KMS-11 (cell line): ENCODE results near the gene NCKAP5.

Experiments
- H2AFZ ChIP-seq: fragments of 200-600 bp; sonication (generic); 2 replicates; pipeline ENCODE4 v1.6.1; 2016; ENCODE audit warnings: antibody characterized with exemption, mixed run types, low read depth
- H3K27ac ChIP-seq: fragments of 200-600 bp; sonication (generic); 2 replicates; pipeline ENCODE4 v1.6.1; 2016; ENCODE audit warnings: mild to moderate bottlenecking, mixed run types
- H3K27me3 ChIP-seq: fragments of 200-600 bp; sonication (generic); 2 replicates; pipeline ENCODE4 v1.6.1; 2017; ENCODE audit warnings: mild to moderate bottlenecking, low read depth, mixed run types, moderate library complexity; ENCODE audit not compliant: insufficient read depth
- H3K36me3 ChIP-seq: fragments of 200-600 bp; sonication (generic); 2 replicates; pipeline ENCODE4 v1.6.1; 2017; ENCODE audit warnings: mild to moderate bottlenecking, mixed run types; ENCODE audit not compliant: insufficient read depth
- H3K4me1 ChIP-seq: fragments of 200-600 bp; sonication (generic); 2 replicates; pipeline ENCODE4 v1.6.1; 2016; ENCODE audit warnings: mild to moderate bottlenecking, low read depth, mixed run types; ENCODE audit not compliant: poor library complexity, severe bottlenecking
- H3K4me2 ChIP-seq: fragments of 200-600 bp; sonication (generic); 2 replicates; pipeline ENCODE4 v1.7.0; 2016; ENCODE audit warnings: mild to moderate bottlenecking, mixed run types
- H3K4me3 ChIP-seq: fragments of 200-600 bp; sonication (generic); IDR thresholded peaks from 2 replicates; pipeline ENCODE4 v1.6.1; 2017; ENCODE audit warnings: low read depth, low read length, mixed read lengths; ENCODE audit not compliant: insufficient read depth
- H3K79me2 ChIP-seq: fragments of 200-600 bp; sonication (generic); 2 replicates; pipeline ENCODE4 v1.6.1; 2016; ENCODE audit warnings: low read depth, mixed run types; ENCODE audit not compliant: insufficient read depth
- H3K9ac ChIP-seq: fragments of 200-600 bp; sonication (generic); 2 replicates; pipeline ENCODE4 v1.6.1; 2016; ENCODE audit warnings: mild to moderate bottlenecking, mixed run types
- H4K20me1 ChIP-seq: fragments of 200-600 bp; sonication (generic); 2 replicates; pipeline ENCODE4 v1.6.1; 2016; ENCODE audit warnings: mild to moderate bottlenecking, mixed run types; ENCODE audit not compliant: insufficient read depth
- CTCF ChIP-seq: fragments of 200-600 bp; sonication (generic); conservative IDR thresholded peaks from 2 replicates; pipeline ENCODE4 v1.6.1; 2017; ENCODE audit warnings: low read depth, mild to moderate bottlenecking, antibody characterized with exemption, low read length, moderate library complexity, mixed read lengths

NCKAP5 gene

GRCh38 chr2:133122529-133122928 is 445.7 kb downstream of the NCKAP5 start:
- no peaks in the 10 kb centered on the region for H3K4me1 ChIP-seq
- H3K36me3 ChIP-seq, result no peaks in the 10 kb centered on the region
- no peaks in the 10 kb centered on the region for H3K79me2 ChIP-seq
- no peaks in the 10 kb centered on the region for H3K27me3 ChIP-seq
- H3K4me2 ChIP-seq, result no peak overlapping the region
- H3K4me3 ChIP-seq, result no peak overlapping the region
- H2AFZ ChIP-seq, result no peak overlapping the region
- no peaks in the 10 kb centered on the region for H4K20me1 ChIP-seq
- H3K27ac ChIP-seq, result no peak overlapping the region
- no peak overlapping the region for H3K9ac ChIP-seq
- TF ChIP-seq CTCF, result no peak

GRCh38 chr2:133120310-133120709 is 448.0 kb downstream of the NCKAP5 start:
- Histone ChIP-seq H3K27ac (no peak overlapping the region), H3K4me1 (no peaks in the 10 kb centered on the region), H3K9ac (no peak overlapping the region), H3K27me3 (no peaks in the 10 kb centered on the region), H2AFZ (no peak overlapping the region), H4K20me1 (no peaks in the 10 kb centered on the region), H3K79me2 (no peaks in the 10 kb centered on the region), H3K36me3 (no peaks in the 10 kb centered on the region), H3K4me3 (no peak overlapping the region), H3K4me2 (no peak overlapping the region)
- TF ChIP-seq CTCF, result no peak

- TF ChIP-seq CTCF, result no peak
- Histone ChIP-seq H3K9ac (no peak overlapping the region), H3K79me2 (no peaks in the 10 kb centered on the region), H3K4me3 (no peak overlapping the region), H3K36me3 (no peaks in the 10 kb centered on the region), H3K27me3 (no peaks in the 10 kb centered on the region), H3K4me2 (no peak overlapping the region), H4K20me1 (no peaks in the 10 kb centered on the region), H3K27ac (no peak overlapping the region), H2AFZ (no peak overlapping the region), H3K4me1 (no peaks in the 10 kb centered on the region)
Observed at GRCh38 chr2:133110201-133110600, 458.1 kb downstream of the NCKAP5 start.

- H4K20me1 ChIP-seq, result no peaks in the 10 kb centered on the region
- no peak for TF ChIP-seq CTCF
- H3K79me2 ChIP-seq, result no peaks in the 10 kb centered on the region
- H2AFZ ChIP-seq, result no peak overlapping the region
- H3K4me1 ChIP-seq, result no peaks in the 10 kb centered on the region
- no peaks in the 10 kb centered on the region for H3K27me3 ChIP-seq
- no peak overlapping the region for H3K4me2 ChIP-seq
- H3K9ac ChIP-seq, result no peak overlapping the region
- H3K4me3 ChIP-seq, result no peak overlapping the region
- H3K36me3 ChIP-seq, result no peaks in the 10 kb centered on the region
- H3K27ac ChIP-seq, result no peak overlapping the region
Observed at GRCh38 chr2:133109772-133110171, 458.5 kb downstream of the NCKAP5 start.
